Limb (tissue), 2 donors: Measurements from ENCODE around the gene IFI16.
"Not testable (repeated sequence)": the region's sequence is repeated elsewhere in the genome, so short reads cannot be mapped to it uniquely, and the experiment has no call there.

Experiments used
- DNase-seq, 2 donors: peaks; one replicate each; pipeline ENCODE4 v3.0.0-alpha.2; 2016; ENCODE audit errors: extremely low spot score in 2 of 2

The IFI16 gene

GRCh38 chr1:159007726-159008125, 2.0 kb upstream of the IFI16 start:
- DNase-seq, result no peak

DNA sequence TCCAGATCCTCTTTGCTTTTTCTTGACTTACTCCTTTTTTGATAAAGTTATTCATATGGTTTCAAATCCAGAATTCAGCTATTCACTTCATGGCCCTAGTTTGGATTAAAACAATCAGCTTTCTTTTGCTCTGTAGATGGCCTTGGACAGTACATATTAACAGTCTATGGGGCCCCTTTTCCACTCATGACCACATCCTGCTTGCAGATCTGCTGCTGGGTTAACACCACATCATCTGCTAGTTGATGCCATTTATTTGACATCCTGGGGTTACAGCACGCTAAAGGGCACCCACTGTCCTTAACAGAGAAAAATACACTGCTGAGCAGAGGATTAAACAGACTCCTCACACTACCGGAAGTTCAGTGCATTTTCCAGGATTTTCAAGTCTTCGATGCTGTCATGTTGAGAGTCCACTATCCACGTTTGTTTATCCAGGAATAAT, 941 bp upstream of the IFI16 start:
- no peak for DNase-seq

- no peak for DNase-seq
Observed at GRCh38 chr1:159009287-159009686, 420 bp upstream of the IFI16 start.

DNA sequence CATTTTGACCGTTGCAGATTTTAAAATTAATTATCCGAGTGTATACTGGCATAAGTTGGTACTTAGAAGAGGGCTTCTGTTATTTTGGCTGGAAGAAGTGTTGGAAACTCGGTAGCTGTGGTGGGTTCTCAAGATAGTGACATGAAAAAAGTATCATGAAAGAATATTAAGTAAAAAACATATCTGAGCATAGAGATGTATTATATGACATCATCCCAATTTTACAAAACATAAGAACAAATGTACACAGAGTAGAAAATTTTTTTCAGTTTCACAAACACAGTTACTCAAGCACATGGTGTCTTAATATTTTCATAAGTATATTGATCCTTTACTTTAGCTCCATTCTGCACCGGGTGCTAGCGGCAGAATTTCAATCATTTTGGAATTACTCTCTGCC, 684 bp downstream of the IFI16 start:
- DNase-seq, result no peak

DNA sequence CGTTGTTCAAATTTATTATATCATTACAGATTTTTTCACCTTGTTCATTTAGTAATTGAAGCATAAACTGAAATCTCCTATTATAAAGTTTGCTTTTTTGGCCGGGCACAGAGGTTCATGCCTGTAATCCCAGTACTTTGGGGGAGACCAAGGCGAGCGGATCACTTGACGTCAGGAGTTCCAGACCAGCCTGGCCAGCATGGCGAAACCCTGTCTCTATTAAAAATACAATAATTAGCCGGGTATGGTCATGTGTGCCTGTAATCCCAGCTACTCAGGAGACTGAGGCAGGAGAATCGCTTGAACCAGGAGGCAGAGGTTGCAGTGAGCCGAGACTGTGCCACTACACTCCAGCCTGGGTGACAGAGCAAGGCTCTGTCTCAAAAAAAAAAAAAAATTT, 1.3 kb downstream of the IFI16 start:
- not testable (repeated sequence) for DNase-seq

GRCh38 chr1:159011751-159012150, 2.0 kb downstream of the IFI16 start:
- DNase-seq, result no peak

DNA sequence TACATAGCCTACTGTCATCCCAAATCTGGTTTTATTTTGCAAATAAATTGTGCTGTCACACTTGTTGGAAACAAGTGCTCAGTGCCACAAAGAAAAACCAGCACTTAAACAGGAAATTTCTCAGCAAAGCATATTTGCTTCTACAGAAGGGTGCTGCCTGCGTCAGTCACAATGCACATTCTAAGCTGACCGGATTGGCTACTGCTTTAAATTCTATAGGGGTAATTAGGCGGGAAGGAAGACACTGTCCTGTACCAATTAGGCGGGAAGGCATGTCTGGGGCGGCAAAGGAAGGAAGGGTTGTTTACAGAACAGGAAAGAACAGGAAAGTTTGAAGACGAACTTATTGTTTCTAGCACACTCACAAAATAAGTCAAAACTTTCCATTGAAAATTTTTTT, 2.8 kb downstream of the IFI16 start:
- DNase-seq, result no peak

GRCh38 chr1:159014003-159014571, 4.4 kb downstream of the IFI16 start:
- no peak for DNase-seq

DNA sequence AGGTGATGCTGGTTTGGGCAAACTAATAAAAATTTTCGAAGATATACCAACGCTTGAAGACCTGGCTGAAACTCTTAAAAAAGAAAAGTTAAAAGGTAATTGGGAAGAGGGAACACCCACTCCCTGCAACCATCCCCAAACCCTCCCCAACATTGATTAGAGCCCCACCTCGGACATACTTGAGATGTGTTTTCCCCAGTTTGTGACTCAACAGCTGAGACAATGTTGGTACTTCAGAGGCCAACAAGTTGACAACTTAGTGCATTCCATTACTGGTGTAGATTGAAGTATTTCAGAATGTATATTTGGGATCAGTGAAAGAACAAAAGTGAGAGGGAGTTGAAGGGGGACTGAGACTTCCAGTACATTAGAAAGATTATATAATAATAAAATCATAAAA, 5.1 kb downstream of the IFI16 start:
- DNase-seq, result no peak

GRCh38 chr1:159015440-159015909, 5.8 kb downstream of the IFI16 start:
- no peak for DNase-seq

GRCh38 chr1:159023723-159024122, 14.0 kb downstream of the IFI16 start:
- DNase-seq, result no peak

GRCh38 chr1:159025043-159025442, 15.3 kb downstream of the IFI16 start:
- no peak for DNase-seq

- not testable (repeated sequence) for DNase-seq
Observed at GRCh38 chr1:159026841-159027240, 17.1 kb downstream of the IFI16 start.

- DNase-seq, result no peak
Observed at GRCh38 chr1:159030311-159030710, 20.6 kb downstream of the IFI16 start.

- no peak for DNase-seq
Observed at GRCh38 chr1:159030877-159031447, 21.3 kb downstream of the IFI16 start.

DNA sequence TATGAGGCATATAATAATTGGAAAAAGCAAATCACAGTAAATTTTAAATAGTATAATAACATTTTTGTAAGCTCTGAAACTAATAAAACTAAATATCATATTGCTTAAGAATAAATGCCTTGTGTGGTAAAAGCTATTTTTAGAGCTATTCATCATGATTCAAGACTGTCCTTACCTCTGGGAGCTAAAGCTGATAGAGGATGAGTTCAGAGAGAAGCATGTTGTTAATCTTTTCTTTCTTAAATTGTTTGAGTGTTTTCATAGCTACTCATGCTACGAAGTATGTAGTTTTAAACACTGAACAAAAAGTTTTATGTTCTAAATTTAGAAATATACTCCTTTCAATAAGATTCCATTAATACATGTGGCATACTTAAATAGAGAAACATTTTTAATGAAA, 30.5 kb downstream of the IFI16 start:
- no peak for DNase-seq

GRCh38 chr1:159040893-159041724, 31.4 kb downstream of the IFI16 start:
- no peak for DNase-seq

- not testable (repeated sequence) for DNase-seq
Observed at GRCh38 chr1:159046486-159046885, 36.8 kb downstream of the IFI16 start.

- no peak for DNase-seq
Observed at GRCh38 chr1:159051436-159051835, 41.7 kb downstream of the IFI16 start.

- DNase-seq, result no peak
Observed at GRCh38 chr1:159054427-159054826, 44.7 kb downstream of the IFI16 start.

DNA sequence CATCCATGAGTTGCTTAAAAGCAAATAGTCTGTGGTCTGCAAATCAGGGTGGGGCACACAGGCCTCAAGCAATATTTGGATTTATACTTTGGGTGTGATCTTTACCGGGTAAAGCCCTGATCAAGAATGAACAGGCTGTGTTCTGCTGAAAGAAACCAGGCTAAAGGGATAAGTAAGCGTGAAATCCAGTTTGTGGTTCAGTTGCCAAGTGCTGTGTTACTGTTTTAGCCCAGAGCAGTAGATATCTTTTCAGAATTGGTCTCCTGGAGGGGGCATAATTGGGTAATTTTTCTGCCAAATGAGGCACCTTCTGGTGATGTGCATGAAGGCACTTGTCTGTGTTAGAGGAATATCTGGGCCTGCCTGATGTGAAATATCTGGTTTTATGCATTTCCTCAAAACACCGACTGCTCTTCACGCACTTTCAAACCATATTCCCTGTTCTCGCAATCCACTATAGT, 45.5 kb downstream of the IFI16 start:
- DNase-seq, result peak in 1 of 2 donors; percentile 13

DNA sequence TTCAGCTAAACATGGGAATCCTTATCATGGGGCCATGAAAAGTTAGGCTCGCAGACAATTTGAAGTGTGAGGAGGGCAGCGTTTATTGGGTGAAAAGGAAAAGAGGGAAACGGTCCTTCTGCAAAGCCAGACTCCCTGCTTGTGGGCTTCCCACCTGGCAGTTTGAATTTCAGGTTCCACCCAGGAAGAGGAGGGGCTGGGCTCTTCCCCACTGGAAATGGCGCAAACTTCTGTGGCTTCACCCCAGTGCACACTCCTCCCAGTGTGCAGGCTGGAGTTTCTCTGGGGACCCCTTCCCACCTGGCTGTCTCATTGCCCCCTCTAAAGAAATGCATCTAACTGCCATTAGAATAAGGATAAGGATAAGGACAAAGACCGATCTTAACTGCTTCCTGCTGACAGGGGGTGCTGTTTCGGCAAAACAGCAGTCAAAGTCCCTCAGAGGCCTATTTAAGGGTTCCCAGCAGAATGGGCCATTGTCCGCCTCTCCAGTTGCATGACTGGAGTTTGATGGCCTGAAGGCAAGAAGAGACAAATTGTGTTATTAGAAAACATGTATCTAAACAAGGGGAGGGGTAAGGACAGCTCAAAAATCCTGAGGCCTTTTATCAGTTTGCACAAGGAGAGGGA, 46.5 kb downstream of the IFI16 start:
- DNase-seq, result no peak
